ENCODE data around the gene RNF214.
A peak's percentile ranks its signal among the peaks of the same experiment; 100 is the strongest.
"Not testable (repeated sequence)": the region's sequence is repeated elsewhere in the genome, so short reads cannot be mapped to it uniquely, and the experiment has no call there.

RNF214 gene

GRCh38 chr11:117232092-117232878, at the start of gene RNF214:
RNF214 (plus strand) TSS chr11:117232671; CDS start chr11:117234273, 1,602 bp downstream.
- peaks cover 8% of the 10 kb centered on the region; the same call in 1 of the 2 replicates for H3K36me3 ChIP-seq (ENCODE audit: insufficient read depth, low read length)
- no peaks in the 10 kb centered on the region for H3K9me2 ChIP-seq (replicated peaks; ENCODE audit: low read depth, low read length)
- peak within 1 kb of the TSS; percentile 97 for H3K4me3 ChIP-seq (ENCODE audit: low read length, poor library complexity, severe bottlenecking)
- H4K20me1 ChIP-seq (ENCODE audit: insufficient read depth, low read length, poor library complexity, severe bottlenecking): no peaks in the 10 kb centered on the region
- H3K27me3 ChIP-seq (ENCODE audit: insufficient read depth, low read length, poor library complexity, severe bottlenecking): no peaks in the 10 kb centered on the region
- H3K9ac ChIP-seq (ENCODE audit: low read depth, low read length, poor library complexity, severe bottlenecking): peak within 1 kb of the TSS; percentile 92
- peaks cover 42% of the 10 kb centered on the region for H3K79me2 ChIP-seq (ENCODE audit: insufficient read depth, low read length)
- H3F3A ChIP-seq (ENCODE audit: low read depth): no peaks in the 10 kb centered on the region
- TF ChIP-seq EZH2phosphoT487 (IDR thresholded peaks at IDR 0.05; ENCODE audit: borderline replicate concordance) (no peak), CTCF (conservative IDR thresholded peaks at IDR 0.05; ENCODE audit: low read length) (peak; percentile 75)
- peak within 1 kb of the TSS; percentile 96 for H3K4me2 ChIP-seq (ENCODE audit: low read depth, low read length, poor library complexity, severe bottlenecking)
- H3K4me1 ChIP-seq (ENCODE audit: insufficient read depth, low read length, poor library complexity, severe bottlenecking): peaks cover 29% of the 10 kb centered on the region
- peak within 1 kb of the TSS; percentile 99 for H2AFZ ChIP-seq (ENCODE audit: low read length)
- no peaks in the 10 kb centered on the region for H3K9me3 ChIP-seq (ENCODE audit: insufficient read depth, low read depth, low read length)

- not testable (repeated sequence) for H4K20me1 ChIP-seq (ENCODE audit: insufficient read depth, low read length, poor library complexity, severe bottlenecking); H3K4me3 ChIP-seq (ENCODE audit: low read length, poor library complexity, severe bottlenecking); H3F3A ChIP-seq (ENCODE audit: low read depth); H3K9me2 ChIP-seq (replicated peaks; ENCODE audit: low read depth, low read length); H2AFZ ChIP-seq (ENCODE audit: low read length); H3K9me3 ChIP-seq (ENCODE audit: insufficient read depth, low read depth, low read length); H3K36me3 ChIP-seq (ENCODE audit: insufficient read depth, low read length); H3K27me3 ChIP-seq (ENCODE audit: insufficient read depth, low read length, poor library complexity, severe bottlenecking); H3K9ac ChIP-seq (ENCODE audit: low read depth, low read length, poor library complexity, severe bottlenecking); H3K4me2 ChIP-seq (ENCODE audit: low read depth, low read length, poor library complexity, severe bottlenecking); H3K79me2 ChIP-seq (ENCODE audit: insufficient read depth, low read length)
- H3K4me1 ChIP-seq (ENCODE audit: insufficient read depth, low read length, poor library complexity, severe bottlenecking): peaks cover 18% of the 10 kb centered on the region
Measured at GRCh38 chr11:117183178-117183577, 49.3 kb upstream of the RNF214 start.

GRCh38 chr11:117183724-117184349, 48.6 kb upstream of the RNF214 start:
- Histone ChIP-seq H3K9me3 (ENCODE audit: insufficient read depth, low read depth, low read length) (no peaks in the 10 kb centered on the region), H3K27me3 (ENCODE audit: insufficient read depth, low read length, poor library complexity, severe bottlenecking) (no peaks in the 10 kb centered on the region), H3K4me2 (ENCODE audit: low read depth, low read length, poor library complexity, severe bottlenecking) (no peak overlapping the region), H3K79me2 (ENCODE audit: insufficient read depth, low read length) (no peaks in the 10 kb centered on the region), H3K9ac (ENCODE audit: low read depth, low read length, poor library complexity, severe bottlenecking) (no peak overlapping the region), H4K20me1 (ENCODE audit: insufficient read depth, low read length, poor library complexity, severe bottlenecking) (no peaks in the 10 kb centered on the region), H3F3A (ENCODE audit: low read depth) (peaks cover 5% of the 10 kb centered on the region; the same call in 1 of the 2 replicates), H3K4me3 (ENCODE audit: low read length, poor library complexity, severe bottlenecking) (no peak overlapping the region), H3K4me1 (ENCODE audit: insufficient read depth, low read length, poor library complexity, severe bottlenecking) (peaks cover 15% of the 10 kb centered on the region), H3K9me2 (replicated peaks; ENCODE audit: low read depth, low read length) (no peaks in the 10 kb centered on the region), H2AFZ (ENCODE audit: low read length) (no peak overlapping the region), H3K36me3 (ENCODE audit: insufficient read depth, low read length) (no peaks in the 10 kb centered on the region)
- TF ChIP-seq EZH2phosphoT487 (IDR thresholded peaks at IDR 0.05; ENCODE audit: borderline replicate concordance): no peak
- no peak for TF ChIP-seq CTCF (conservative IDR thresholded peaks at IDR 0.05; ENCODE audit: low read length)
